ENCODE data around the gene DLX4.

The DLX4 gene

DNA sequence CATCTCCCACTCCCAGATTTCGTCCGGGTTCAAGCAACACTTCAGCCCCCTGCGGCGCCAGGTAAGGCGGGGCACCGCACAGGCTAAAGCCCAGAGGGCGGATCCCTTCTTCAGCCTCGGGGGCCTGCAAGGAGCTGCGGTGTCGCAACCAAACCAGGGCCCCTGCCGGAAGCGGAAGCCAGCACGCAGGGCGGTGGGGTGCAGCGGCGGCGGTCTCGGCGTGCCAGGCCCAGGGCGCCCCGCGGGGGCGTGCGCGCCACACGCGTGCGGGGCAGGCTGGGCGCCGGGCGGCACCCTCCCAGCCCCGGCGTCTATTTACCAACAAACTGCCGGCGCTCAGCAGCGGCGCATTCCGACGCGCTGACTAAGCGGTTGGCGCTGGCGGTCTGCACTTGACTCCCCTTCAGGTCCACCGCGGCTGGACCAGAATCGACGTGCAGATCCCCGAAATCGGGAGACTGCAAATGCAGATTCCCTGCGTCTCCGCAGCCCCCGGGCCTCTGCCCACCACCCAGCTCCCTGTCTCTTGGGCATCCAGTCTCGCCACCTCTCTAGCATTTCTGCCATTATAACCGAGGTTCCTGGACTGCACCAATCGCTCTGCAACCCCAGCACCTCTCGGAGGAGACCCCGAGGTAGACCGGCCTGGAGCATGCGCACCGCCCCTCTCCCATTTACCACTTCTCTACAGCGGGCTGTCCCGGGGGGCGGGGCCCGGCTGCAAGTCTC, 421 bp upstream of the DLX4 start:
- DNase-seq: peak in 1 of 51 donors; percentile 4

DNA sequence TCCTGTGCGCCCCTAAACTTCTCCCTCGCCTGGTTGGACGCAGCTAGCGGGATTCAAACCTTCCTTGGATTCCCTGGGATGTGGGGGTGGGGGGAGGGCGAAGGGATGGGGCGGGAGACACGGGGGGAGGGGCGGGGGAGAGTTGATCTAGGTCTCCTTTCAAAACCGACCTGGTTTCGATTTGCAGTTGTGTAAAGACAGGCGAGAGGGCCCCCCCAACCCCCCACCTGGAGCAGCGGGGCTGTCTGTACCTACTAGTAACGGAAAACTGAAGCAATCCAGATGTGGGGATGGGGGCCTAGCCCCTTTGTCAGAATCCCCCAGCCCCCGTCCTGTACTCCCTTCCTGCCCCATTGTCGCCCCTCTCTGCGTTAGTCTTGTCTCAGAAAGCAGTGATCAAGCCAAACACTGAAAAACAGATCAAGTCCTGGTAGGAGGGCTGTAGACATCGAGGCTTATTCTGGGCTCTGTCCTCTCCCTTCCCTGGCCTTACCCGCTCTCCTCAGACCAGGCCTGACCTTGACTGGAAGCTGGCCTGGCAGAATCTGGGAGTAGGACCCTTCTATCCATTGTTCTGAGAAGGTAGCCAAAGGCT, 902 bp downstream of the DLX4 start:
- no peak for DNase-seq

DNA sequence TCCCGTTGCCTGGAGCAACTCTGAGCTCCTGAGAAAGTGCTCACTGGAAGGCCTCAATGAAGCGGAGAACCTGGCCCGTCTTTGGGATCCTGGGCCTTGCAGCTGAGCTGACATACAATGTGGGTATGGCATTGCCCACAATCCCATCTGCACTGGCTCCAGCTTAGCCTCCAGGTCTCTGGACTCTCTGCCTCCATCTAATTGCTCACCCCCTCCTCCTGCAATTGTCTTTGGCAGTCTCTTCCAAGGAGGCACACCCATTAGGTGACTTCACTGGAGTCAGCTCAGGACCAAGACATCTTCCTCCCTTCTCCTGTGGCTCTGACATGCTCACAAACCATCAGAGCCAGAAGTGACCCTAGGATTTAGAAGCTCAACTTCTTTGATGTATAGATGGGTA, 1.5 kb downstream of the DLX4 start:
- DNase-seq: no peak

DNA sequence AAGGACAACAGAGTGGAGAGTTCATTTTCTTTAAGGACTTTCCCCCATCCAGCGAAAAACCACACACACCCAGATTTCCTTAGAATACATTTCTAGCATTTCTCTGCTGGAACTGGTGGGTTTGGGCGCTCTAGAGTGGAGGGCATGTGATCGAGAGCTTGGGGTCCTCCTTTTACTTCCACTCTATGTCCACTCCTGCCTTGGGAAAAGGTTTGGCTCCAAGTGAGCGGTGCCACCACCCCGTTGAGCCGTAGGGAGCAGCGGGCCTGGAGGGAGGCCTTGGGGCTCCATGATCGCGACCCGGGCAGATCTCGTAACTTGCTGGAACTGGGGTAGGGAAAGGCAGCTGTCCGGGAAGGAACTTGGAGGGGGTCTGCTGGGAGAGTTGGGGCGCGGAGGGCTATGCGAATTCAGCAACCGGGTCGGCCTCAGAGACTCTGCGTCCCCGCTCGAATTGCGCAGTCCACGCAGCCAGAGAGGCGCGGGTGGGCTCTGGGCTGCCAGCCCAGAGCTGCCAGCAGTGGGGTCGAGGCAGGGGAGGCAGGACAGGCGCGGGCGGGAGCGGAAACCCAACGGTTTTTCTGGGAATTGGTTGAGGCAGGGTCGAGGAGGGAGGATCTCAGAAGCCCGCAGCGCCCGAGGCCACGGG, 2.3 kb downstream of the DLX4 start:
- no peak for DNase-seq

DNA sequence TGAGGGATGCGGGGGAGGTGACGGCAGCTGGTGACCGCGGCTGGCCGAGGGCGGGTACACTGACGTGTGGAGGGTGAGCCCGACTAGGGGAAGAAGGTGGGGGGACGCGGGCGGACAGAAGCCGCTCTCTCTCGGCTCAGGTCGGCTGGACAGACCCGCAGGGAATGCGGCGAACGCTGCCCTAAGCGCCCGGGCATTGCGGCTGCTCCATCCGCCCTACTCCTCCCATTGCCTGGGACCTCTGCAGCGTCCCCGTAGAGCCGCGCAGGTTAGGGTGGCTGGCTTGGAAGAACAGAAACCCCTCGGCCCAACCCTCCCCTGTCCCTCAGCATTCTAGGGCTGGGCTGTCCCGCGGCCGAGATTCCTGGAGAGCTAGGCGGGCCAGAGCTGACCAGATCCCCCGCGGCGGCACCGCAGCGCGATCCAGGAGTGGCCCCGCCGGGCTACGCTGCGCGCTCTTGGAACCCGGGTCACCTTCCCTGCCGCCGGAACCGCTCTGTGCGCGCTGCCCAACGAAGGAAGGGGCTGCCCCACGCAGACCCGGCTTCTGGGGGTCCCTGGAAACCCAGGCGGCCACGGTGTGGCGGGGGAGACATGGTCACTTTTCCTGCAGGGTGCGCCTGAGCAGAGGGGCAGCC, 3.0 kb downstream of the DLX4 start:
- no peak for DNase-seq

DNA sequence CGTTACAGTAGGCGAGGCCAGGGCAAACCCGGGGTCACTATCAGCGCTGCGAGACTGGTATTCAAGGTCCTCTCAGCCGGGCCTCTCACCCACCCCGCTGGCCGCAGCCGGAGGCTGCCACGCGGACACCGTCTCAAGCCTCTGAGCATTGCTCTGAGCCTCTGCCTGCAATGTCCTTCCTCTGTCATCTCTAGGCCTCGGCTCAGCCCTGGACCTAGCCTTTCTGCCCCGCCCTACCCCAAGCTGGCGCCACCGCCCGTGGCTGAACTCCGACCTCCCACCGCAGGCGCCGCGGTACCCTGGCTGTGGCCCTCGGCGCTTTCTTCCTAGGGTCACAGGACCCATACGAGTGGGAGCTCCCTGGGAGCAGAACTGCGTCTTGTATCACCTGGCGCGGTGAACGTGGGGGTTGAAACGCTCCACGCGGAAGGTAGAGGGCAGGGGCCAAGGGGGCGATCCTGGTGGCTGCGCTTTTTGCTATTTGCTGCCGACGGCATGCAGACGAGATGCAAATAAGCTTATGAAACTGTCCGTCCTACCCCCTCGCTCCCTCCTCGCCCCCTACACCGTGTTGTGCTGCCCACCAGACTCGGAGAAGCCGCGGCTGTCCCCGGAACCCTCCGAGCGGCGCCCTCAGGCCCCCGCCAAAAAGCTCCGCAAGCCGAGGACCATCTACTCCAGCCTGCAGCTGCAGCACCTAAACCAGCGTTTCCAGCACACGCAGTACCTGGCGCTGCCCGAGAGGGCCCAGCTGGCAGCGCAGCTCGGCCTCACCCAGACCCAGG, 3.7 kb downstream of the DLX4 start:
- no peak for DNase-seq

DNA sequence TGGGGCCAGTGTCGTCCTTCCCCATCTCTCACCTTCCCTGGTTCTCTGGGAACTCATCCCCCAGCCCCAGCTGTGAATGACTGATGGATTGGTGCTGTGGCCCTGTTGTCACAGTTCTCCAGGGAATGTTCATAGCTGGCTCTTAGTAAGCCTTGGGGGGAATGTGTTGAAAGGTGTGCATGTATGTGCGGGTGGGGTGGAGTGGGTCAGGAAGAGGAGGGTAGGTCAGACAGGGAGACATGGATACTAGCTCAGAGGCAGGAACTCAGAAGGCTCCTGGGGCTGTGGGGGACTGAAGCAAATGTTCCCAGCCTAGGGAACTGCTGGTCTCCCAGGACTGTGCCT, 4.3 kb downstream of the DLX4 start:
- no peak for DNase-seq

DNA sequence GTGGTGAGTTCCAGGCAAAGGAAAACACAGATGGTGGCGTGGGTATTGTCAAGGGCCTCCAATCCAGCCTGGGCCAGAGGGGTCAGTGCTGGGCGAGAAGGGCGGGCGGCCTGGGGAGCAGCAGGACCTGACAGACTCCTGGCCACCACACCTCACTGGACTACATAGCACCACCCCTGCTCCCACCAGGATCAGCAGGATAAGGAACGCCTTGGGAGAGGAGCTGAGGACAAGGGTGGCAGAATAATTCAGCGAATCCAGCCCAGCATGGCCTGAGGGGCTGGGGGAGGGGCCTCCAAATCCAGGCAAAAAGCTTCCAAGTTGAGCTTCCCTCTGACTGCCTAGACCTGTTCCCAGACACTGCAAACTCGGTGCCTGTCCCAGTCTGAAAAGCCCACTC, 6.5 kb downstream of the DLX4 start:
- no peak for DNase-seq

DNA sequence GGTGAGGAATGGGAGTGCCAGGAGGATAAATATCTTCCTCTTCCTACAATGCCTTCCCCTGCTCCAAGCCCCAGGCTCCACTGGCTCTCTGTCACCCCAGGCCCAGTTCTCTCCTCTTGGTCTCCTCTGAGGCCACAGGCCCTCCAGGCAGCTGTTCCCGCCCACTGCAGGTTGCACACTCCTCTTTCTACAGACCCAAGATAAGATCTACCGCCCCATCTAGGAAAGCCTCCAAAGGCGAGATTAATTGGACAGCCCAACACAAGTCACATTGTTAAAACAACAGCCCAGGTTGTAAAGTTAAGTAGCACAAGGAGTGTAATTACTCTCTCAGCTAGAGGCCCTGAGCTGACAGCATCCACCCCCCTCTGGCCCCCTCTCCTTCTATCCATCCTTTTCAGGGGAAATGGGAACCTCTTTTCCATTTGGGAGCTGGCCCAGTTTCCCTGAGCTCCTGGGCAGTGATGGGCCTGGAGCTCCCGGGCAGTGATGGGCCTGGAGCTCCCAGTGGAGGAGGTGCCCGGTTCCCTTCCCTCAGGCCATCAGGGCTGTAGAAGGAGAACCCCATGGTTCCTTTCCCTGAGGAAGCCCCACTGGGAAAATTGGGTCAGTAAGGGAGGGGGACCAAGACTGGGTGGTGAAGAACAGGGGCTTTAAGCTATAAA, 7.3 kb downstream of the DLX4 start:
- no peak for DNase-seq

DNA sequence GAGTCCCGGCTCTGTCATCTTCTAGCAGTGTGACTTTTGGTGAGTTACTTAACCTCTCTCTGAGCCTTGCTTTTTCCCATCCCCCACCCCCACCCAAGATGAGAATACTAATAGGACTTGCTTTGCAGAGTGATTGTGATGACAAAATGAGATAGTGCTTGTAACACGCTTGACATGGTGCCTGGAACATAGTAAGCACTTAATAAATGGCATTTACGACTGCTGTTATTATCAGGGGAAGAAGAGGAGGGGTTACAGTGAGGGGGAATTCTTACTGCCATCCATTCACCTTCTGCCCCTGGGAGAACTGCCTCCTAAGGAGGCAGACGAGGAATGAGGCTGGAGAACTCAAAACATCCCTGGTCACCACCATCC, 7.8 kb downstream of the DLX4 start:
- DNase-seq: no peak

DNA sequence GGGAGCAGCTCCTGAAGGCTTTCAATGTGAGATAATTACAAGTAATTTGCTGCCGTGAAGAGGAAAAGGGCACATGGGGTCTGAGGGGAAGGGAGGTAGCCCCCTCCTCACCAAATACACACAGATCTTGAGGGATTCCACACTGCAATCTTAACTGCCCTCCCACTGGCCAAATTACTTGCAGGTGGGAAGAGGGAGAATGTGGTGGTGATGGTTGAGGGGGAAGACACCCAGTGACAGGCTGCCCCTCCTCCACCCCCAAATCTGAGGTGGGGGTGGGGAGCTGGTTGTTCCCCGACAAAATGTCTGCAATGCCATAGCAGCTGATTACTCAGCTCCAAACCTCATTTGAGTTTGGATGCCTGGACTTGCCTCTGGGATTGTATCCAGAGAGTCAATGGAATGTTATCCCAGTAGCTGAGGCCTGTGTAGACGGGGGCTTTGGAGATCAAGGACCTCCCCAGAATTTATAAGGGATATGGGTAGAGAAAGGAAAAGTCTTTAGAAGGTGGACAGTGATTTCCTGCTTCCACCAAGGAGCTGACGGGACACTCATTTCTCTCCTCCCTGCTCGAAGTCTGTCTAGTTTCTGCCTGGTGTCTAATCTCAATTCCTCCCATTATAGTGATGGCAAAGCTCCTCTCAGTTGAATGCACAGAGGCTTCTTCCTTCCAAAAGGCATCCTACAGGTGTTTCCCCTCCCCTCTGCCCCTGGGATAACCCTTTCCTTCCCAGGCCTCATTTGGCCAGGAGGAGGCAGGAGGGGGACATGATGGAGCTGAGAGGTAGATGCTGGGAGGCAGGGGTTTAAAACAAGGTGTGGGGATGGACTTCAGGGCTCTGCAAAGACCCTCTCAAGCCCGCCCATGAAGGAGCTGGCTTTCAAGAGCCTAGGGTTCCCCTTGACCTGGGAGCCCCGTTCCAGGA, 8.7 kb downstream of the DLX4 start:
- DNase-seq: no peak

DNA sequence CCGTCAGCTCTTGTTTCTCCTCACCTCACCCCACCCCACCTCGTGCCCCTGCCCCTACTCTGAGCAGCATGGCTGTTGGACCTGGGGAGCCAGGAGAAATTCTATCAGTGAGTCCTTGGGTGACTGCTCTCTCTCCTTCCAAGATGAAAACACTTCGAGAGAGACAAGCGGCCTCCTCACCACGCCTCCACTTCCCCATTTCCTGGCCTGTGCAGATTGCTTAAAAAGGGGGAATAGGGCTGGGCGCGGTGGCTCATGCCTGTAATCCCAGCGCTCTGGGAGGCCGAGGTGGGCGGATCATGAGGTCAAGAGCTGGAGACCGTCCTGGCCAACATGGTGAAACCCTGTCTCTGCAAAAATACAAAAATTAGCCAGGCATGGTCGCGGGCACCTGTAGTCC, 9.5 kb downstream of the DLX4 start:
- no peak for DNase-seq

DNA sequence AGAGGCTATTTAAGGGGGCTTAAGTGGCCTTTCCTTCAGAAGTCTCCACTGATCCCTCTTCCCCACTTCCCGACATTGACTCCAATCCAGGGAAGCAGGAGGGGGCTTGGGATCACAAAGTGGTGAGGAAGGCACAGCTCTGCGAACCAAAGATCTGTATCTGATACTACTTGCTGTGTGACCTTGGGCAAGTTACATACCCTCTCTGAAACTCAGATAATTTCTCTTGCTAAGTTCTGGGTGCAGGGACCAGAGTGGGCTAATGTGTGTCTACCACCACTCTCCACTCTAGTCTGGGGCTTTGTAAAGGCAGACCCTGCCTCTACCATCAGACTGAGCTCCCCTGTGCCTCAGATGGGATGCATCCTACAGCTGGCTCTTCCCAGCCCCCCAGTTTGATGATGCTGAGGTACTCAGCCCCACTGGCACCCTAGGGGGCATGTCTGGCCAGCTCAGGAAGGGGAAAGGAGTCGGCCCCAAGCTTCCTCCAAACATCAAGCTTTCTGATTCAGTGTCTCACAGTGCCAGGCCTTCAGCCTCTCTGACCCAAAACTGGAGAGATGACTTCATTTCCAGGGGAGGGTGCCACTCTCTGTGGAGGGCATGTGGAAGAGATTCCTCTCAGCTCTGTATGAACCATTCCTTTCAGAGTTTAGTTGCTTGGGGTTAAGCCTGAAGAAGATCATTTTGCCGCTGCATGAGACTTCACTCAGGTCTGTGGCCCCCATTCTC, 10.9 kb downstream of the DLX4 start:
- DNase-seq: no peak

DNA sequence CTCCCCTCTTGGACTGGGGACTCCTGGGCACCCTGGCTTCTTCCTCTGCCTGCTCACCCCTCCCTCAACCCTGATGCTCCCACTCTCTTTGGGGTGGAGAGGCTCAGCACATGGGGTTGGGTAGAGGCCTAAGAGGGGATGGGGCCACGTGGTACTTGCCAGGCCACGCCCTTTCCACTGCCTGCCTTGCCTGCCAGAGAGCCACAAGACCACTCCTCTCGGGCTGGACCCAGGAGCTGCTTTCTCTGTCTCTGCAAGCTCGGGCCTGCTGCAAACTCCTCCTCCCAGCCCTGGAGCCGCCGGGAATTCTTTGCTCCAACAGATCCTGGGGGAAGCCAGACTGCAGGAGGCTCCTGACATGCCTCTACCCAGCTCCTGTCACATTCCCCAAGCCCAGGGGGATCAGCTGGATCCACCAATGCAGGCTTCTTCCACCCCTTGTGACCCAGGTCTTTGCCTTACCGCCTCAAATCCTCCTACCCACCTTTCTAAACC, 11.8 kb downstream of the DLX4 start:
- no peak for DNase-seq

DNA sequence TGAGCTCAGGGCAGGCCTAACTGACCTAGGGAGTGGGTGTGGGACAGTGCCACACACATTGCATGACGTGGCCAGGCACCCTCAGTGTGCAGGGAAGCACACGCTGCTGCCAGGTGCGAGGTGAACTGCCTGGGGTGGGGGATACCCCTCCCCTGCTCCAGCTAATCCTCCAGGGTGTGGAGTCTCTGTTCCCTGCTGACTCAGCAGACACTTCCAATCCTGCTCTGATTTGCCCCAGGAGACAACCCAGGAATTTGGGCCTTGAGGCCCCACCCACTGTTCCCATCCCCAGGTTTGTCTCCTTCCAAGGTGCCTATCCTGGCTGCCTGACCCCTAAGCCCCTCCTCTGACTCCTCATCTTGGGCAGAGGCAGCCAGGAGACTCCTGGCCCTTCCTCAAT, 15.3 kb downstream of the DLX4 start:
- no peak for DNase-seq

DNA sequence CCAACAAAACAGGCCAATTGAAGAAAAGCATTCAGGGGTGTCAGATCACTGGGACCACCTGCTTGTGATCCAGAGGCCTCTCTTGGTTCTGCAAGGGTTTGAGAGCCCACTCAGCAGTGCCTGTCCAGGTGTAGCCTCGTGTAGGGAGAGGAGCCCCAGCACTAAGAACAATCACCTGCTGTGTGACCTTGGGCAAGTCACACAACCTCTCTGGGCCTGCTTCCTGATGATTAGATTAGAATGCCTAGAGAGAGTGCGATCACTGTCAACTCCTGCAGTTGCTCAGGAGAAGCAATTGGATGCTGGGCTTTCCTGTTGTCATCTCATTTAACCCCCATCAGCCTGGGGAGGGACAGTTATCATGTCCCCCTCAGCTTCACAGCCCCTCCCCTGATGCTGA, 15.8 kb downstream of the DLX4 start:
- DNase-seq: no peak

DNA sequence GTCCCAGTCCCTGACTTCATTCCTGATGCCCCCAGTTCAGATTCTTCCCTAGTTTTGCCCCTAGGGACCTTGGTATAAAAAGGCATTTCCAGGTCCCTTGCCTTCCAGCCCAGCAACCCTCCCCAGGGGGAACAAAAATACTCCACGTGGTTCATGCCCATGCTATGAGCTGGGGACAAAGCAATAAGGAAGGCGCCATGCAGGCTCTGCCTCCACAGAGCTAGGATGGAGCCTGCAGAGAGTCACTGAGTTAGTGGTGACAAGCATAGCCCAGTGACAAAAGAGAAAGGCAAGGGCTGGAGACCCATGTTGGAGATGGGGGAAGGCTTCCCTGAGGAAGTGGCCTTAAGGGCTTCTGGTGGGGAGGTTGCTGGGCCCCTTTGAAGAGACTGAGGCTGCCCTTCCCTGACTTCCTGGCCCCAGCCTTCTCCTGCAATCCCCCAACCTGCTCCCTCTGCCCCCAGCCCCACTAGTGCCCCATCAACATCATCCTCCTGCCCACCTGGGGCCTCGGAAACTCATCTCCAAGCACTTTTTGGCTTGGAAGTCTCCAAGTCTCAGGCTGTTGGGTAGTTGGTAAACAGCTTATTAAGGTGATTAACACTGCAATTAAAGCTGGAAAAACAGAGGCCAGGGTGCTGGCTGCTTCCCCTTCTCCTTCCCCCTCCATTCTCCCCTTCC, 16.5 kb downstream of the DLX4 start:
- DNase-seq: no peak

DNA sequence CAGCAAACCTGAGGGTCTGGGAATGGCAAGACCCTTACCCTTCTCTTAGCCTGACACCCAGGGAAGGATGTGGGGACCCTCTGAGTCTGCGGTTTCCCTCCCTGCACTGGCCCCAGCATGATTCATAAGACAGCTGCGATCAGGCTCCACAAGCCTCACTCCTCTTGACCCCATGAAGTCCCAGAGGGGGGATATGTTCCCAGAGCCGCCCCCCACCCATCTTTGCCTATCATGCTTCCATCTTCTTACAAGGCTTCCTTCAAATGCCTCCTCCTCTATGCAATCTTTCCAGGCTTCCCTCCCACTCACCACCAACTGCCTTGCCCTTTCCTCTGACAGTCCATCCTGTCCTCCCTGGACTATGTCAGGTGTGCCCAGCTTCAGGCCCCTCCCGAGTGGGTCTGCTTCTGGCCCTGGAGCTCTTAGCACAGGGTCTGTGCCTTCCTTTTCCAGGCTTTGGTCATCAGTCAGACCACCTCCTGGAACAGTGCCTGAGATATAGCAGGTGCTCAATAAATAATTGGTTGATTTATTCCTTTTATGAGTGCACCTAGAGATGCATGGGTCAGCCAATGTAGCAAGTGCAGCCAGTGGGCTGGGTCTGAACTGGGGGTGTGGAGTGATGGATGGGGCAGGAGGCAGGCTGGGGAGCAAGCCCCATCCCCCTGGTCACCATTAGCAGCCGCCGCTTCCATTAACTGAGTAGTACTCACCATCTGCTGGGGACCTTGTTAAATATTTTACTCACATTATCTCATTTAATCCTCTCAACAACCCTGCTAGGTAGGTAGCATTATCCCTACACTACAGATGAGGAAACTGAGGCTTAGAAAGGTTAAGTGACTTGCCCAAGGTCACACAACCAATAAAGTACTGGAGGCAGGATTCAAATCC, 17.7 kb downstream of the DLX4 start:
- no peak for DNase-seq
